PC-3 (cell line): Measurements from ENCODE around the gene ATG7. TPM values are rescaled to one million over a fixed set of nuclear protein-coding genes. Genes with fewer than 3 reads are reported as not detected.

Source experiments
- ATAC-seq: fragments of 200-7000 bp; cut with Tn5 transposase; 2 replicates; pipeline ENCODE4 v1.9.1; 2020; ENCODE audit warnings: mild to moderate bottlenecking, moderate library complexity
- BruUV-seq: library from RNA; stranded (reverse); fragments of 400-500 nt; replicated peaks from 2 replicates; lab custom pipeline; 2021; lab: Mats Ljungman, UMichigan
- CTCF ChIA-PET: fragments of 300-600 bp; sonication (Branson Sonifier 250); formaldehyde crosslinking; loops from one replicate; lab custom pipeline; 2022; ENCODE audit warnings: antibody characterized with exemption; lab: Charles Lee
- POLR2A ChIA-PET: fragments of 300-600 bp; sonication (Branson Sonifier 250); formaldehyde crosslinking; loops from one replicate; lab custom pipeline; 2022; ENCODE audit warnings: antibody characterized with exemption; ENCODE audit not compliant: unreplicated experiment; lab: Charles Lee
- DNase-seq: peaks from one replicate; pipeline ENCODE4 v3.0.0-alpha.2; 2015
- H2AFZ ChIP-seq: fragments of 300-600 bp; sonication (generic); 2 replicates; pipeline ENCODE4 v1.6.0; 2016; ENCODE audit warnings: antibody characterized with exemption, low read length
- H3F3A ChIP-seq: fragments of 300-600 bp; sonication (generic); one replicate; pipeline ENCODE4 v1.6.0; 2017; ENCODE audit warnings: antibody characterized with exemption, low read length, control low read depth, mild to moderate bottlenecking; ENCODE audit not compliant: unreplicated experiment
- H3K27ac ChIP-seq: fragments of 300-600 bp; sonication (generic); 2 replicates; pipeline ENCODE4 v1.5.1; 2016; ENCODE audit warnings: mild to moderate bottlenecking, low read length
- H3K27me3 ChIP-seq: fragments of 300-600 bp; sonication (generic); 2 replicates; pipeline ENCODE4 v1.6.1; 2016; ENCODE audit warnings: low read length, mixed read lengths
- H3K36me3 ChIP-seq: fragments of 300-600 bp; sonication (generic); 2 replicates; pipeline ENCODE4 v1.6.1; 2016; ENCODE audit warnings: low read depth, mixed run types, low read length, mixed read lengths
- H3K4me1 ChIP-seq: fragments of 300-600 bp; sonication (generic); 2 replicates; pipeline ENCODE4 v1.5.1; 2016; ENCODE audit warnings: low read length; ENCODE audit not compliant: insufficient read depth
- H3K4me2 ChIP-seq: fragments of 300-600 bp; sonication (generic); 2 replicates; pipeline ENCODE4 v1.6.0; 2016; ENCODE audit warnings: low read length
- H3K4me3 ChIP-seq: fragments of 300-600 bp; sonication (generic); 2 replicates; pipeline ENCODE4 v1.5.1; 2016; ENCODE audit warnings: mild to moderate bottlenecking, low read length, mixed read lengths
- H3K79me2 ChIP-seq: fragments of 300-600 bp; sonication (generic); 2 replicates; pipeline ENCODE4 v1.6.1; 2017; ENCODE audit warnings: low read length, mixed read lengths
- H3K9ac ChIP-seq: fragments of 300-600 bp; sonication (generic); 2 replicates; pipeline ENCODE4 v1.6.0; 2016; ENCODE audit warnings: mild to moderate bottlenecking, low read length
- H3K9me2 ChIP-seq: fragments of 300-600 bp; sonication (generic); replicated peaks from 2 replicates; pipeline ENCODE4 v1.6.1; 2016; ENCODE audit warnings: mixed run types, low read length, mixed read lengths
- H3K9me3 ChIP-seq: fragments of 300-600 bp; sonication (generic); 2 replicates; pipeline ENCODE4 v1.6.1; 2016; ENCODE audit warnings: low read length, mixed read lengths
- H4K20me1 ChIP-seq: fragments of 300-600 bp; sonication (generic); 2 replicates; pipeline ENCODE4 v1.6.1; 2016; ENCODE audit warnings: low read length, mixed read lengths
- CTCF ChIP-seq: fragments of 300-600 bp; sonication (generic); conservative IDR thresholded peaks from 2 replicates; pipeline ENCODE4 v1.5.1; 2017; ENCODE audit warnings: antibody characterized with exemption, low read depth, mild to moderate bottlenecking, low read length
- EZH2 ChIP-seq: fragments of 300-600 bp; sonication (generic); IDR thresholded peaks from one replicate; pipeline ENCODE4 v1.6.1; 2017; ENCODE audit warnings: antibody characterized with exemption, mild to moderate bottlenecking, low read length; ENCODE audit not compliant: unreplicated experiment
- EZH2phosphoT487 ChIP-seq: fragments of 300-600 bp; sonication (generic); IDR thresholded peaks from 2 replicates; pipeline ENCODE4 v1.6.1; 2018; ENCODE audit warnings: mild to moderate bottlenecking, antibody characterized with exemption, low read length, borderline replicate concordance
- intact Hi-C: fragments of 100-400 bp; cut with micrococcal nuclease; formaldehyde crosslinking; loops from 2 replicates; pipeline ENCODE4 v1.9.0; 2023
- total RNA-seq: library from RNA; depleted of rRNA; stranded (reverse); fragments of >200 nt; gene quantifications from 2 replicates; pipeline ENCODE4 v1.2.3, GENCODE V29; 2014

ATG7 gene
- total RNA-seq, 1 experiment from 2014 or later: 36.5 TPM

- POLR2A ChIA-PET: no interaction called here
- CTCF ChIA-PET: no interaction called here
- Histone ChIP-seq H3K9ac (no peak overlapping the region), H3K4me1 (peaks cover 5% of the 10 kb centered on the region; the same call in 1 of the 2 replicates), H3K79me2 (no peaks in the 10 kb centered on the region), H4K20me1 (no peaks in the 10 kb centered on the region), H2AFZ (no peak overlapping the region), H3K36me3 (peaks cover 13% of the 10 kb centered on the region; the same call in 1 of the 2 replicates), H3K4me2 (no peak overlapping the region), H3K27ac (no peak overlapping the region), H3K9me3 (no peaks in the 10 kb centered on the region), H3K4me3 (no peak overlapping the region), H3K27me3 (no peaks in the 10 kb centered on the region), H3K9me2 (no peaks in the 10 kb centered on the region), H3F3A (no peaks in the 10 kb centered on the region)
- no TSS peak for BruUV-seq
- intact Hi-C loops: no loop called here
- ATAC-seq (no peak), DNase-seq (no peak)
- TF ChIP-seq EZH2phosphoT487: no peak
- TF ChIP-seq CTCF: no peak
Observed at GRCh38 chr3:11370966-11371365, 98.8 kb downstream of the ATG7 start.

GRCh38 chr3:11371747-11372146 is 99.5 kb downstream of the ATG7 start:
- Histone ChIP-seq H3K4me2 (no peak overlapping the region), H3F3A (no peaks in the 10 kb centered on the region), H3K36me3 (peaks cover 13% of the 10 kb centered on the region; the same call in 1 of the 2 replicates), H3K4me3 (no peak overlapping the region), H3K4me1 (peaks cover 5% of the 10 kb centered on the region; the same call in 1 of the 2 replicates), H3K27ac (no peak overlapping the region), H4K20me1 (no peaks in the 10 kb centered on the region), H2AFZ (no peak overlapping the region), H3K9me3 (no peaks in the 10 kb centered on the region), H3K9me2 (no peaks in the 10 kb centered on the region), H3K9ac (no peak overlapping the region), H3K79me2 (no peaks in the 10 kb centered on the region), H3K27me3 (no peaks in the 10 kb centered on the region)
- ChIA-PET POLR2A (interaction anchor here (0.5 kb wide), 1 partner anchor 383 kb away, joined by 3 read pairs; no protein-coding TSS in a partner anchor), CTCF (no interaction called here)
- intact Hi-C loops: loop anchor here (1.0 kb wide), 1 partner anchor 33 kb away; no protein-coding TSS in a partner anchor
- TF ChIP-seq CTCF: no peak
- TF ChIP-seq EZH2: no peak
- TF ChIP-seq EZH2phosphoT487: no peak
- BruUV-seq: no TSS peak
- no peak for DNase-seq
- no peak for ATAC-seq

GRCh38 chr3:11373235-11373634 is 101.0 kb downstream of the ATG7 start:
- Histone ChIP-seq H3K9ac (no peak overlapping the region), H3K27ac (no peak overlapping the region), H3K79me2 (no peaks in the 10 kb centered on the region), H3K4me2 (no peak overlapping the region), H3K27me3 (no peaks in the 10 kb centered on the region), H2AFZ (no peak overlapping the region), H3K9me2 (no peaks in the 10 kb centered on the region), H3K4me1 (no peaks in the 10 kb centered on the region), H4K20me1 (no peaks in the 10 kb centered on the region), H3K36me3 (0 out of 2 replicates have a peak, but pooled peaks cover 7% of the 10 kb centered on the region), H3F3A (no peaks in the 10 kb centered on the region), H3K9me3 (no peaks in the 10 kb centered on the region), H3K4me3 (no peak overlapping the region)
- CTCF ChIA-PET: no interaction called here
- no peak for ATAC-seq
- intact Hi-C loops: no loop called here
- POLR2A ChIA-PET: no interaction called here
- DNase-seq: no peak
- no TSS peak for BruUV-seq
- TF ChIP-seq EZH2phosphoT487: no peak
- no peak for TF ChIP-seq CTCF
- TF ChIP-seq EZH2: no peak
